Measurements from ENCODE around the gene PAK2.

DNA sequence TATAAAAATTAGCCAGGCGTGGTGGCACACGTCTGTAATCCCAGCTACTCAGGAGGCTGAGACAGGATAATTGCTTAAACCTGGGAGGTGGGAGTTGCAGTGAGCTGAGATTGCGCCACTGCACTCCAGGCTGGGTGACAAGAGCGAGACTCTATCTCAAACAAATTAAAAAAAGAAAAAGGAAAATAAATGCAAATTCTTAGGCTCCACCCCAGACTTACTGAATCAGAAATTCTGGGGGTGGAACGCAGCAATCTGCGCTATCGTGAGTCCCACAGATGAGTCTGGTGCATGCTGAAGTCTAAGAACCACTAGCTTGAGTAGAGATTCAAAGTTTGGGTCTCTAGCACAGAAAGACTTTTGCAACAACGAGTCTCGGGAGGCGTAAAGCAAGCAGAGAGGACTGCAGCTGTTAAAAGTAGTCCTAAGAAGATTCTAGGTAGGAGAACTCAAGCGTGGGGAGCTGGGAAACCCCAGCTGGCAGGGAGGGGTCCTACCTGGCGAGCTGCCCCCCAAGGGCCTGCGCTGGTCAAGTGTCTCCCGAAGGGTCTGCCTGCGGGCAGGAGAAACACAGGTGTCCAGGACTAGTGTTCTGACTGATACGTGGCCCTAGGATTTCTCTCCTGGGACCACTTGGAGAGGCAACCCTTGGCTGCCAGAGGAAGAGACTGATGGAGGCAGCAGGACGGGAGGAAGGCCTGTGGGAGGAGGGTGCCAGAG lies 49.6 kb upstream of the PAK2 start:
- TF ChIP-seq, protein P1, sequence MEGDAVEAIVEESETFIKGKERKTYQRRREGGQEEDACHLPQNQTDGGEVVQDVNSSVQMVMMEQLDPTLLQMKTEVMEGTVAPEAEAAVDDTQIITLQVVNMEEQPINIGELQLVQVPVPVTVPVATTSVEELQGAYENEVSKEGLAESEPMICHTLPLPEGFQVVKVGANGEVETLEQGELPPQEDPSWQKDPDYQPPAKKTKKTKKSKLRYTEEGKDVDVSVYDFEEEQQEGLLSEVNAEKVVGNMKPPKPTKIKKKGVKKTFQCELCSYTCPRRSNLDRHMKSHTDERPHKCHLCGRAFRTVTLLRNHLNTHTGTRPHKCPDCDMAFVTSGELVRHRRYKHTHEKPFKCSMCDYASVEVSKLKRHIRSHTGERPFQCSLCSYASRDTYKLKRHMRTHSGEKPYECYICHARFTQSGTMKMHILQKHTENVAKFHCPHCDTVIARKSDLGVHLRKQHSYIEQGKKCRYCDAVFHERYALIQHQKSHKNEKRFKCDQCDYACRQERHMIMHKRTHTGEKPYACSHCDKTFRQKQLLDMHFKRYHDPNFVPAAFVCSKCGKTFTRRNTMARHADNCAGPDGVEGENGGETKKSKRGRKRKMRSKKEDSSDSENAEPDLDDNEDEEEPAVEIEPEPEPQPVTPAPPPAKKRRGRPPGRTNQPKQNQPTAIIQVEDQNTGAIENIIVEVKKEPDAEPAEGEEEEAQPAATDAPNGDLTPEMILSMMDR (IDR thresholded peaks at IDR 0.05): no peak
- no peak for TF ChIP-seq POLR2A (IDR thresholded peaks at IDR 0.05)
